GM12891 (cell line): ENCODE results near the gene CYREN.

ENCODE experiments used
- DNase-seq: peaks from one replicate; pipeline ENCODE4 v3.0.0; 2011; ENCODE audit warnings: low spot score; ENCODE audit not compliant: insufficient read length
- FAIRE-seq: peaks from 2 replicates; lab custom pipeline; 2011; peaks lifted over from hg19 to GRCh38; lab: Jason Lieb, UNC
- PAX5 ChIP-seq: IDR thresholded peaks from 2 replicates; pipeline ENCODE4 v1.6.1; 2011; ENCODE audit warnings: low read length, moderate library complexity, mild to moderate bottlenecking; ENCODE audit not compliant: insufficient read depth, severe bottlenecking
- POLR2A ChIP-seq: IDR thresholded peaks from 2 replicates; pipeline ENCODE4 v1.6.1; 2011; ENCODE audit warnings: low read depth, low read length, control low read depth
- POLR2AphosphoS5 ChIP-seq: IDR thresholded peaks from 2 replicates; pipeline ENCODE4 v1.6.1; 2011; ENCODE audit warnings: low read depth, low read length, control low read depth
- POU2F2 ChIP-seq: IDR thresholded peaks from 2 replicates; pipeline ENCODE4 v1.6.1; 2011; ENCODE audit warnings: low read depth, mild to moderate bottlenecking, control low read depth, low read length, moderate library complexity
- SPI1 ChIP-seq: IDR thresholded peaks from 2 replicates; pipeline ENCODE4 v1.6.1; 2011; ENCODE audit warnings: low read depth, low read length, control low read depth
- TAF1 ChIP-seq: IDR thresholded peaks from 2 replicates; pipeline ENCODE4 v1.6.1; 2011; ENCODE audit warnings: low read depth, low read length, control low read depth

CYREN gene

DNA sequence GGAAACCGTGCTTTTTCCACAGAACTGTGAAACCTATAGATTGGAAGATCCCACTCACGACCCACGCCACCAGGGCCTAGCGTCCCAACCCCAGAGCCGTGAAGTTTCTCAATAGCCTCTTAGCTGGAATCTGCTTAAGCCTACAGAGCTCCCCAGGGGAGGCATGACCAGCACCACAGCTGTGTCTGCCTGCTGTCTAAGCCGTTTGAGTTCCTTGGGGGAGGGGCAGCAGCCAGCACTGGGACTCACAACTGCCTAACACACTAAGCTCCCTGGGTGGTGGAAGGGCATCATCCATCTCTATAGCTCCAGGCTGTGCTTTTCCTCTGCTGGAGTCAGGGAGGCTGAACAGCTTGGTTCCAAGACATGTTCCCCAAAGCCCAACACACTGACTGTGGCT lies 48.6 kb downstream of the CYREN start:
- FAIRE-seq (no peak), DNase-seq (no peak)
- no peak for TF ChIP-seq POLR2A
- no peak for TF ChIP-seq POLR2AphosphoS5
- TF ChIP-seq TAF1 = no peak

DNA sequence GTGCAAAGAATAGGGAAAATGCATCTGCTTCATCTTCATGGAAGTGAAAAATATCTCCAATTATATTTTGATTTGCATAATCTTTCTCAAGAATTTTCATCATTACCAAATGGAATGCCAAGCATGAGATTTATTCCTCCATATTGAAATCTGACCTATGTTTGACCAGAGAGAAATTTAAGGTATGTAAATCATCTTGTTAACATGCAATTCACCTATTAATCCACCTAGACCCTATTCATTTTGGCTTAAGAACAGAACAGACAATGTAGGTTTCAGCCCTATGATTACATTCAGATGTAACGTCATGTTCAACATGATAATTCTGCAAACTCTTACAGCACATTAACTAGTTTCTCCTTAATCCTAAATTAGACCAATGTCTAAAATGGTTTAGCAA lies 53.4 kb downstream of the CYREN start:
- TF ChIP-seq POLR2AphosphoS5 (no peak), POLR2A (no peak), PAX5 (no peak), SPI1 (no peak), TAF1 (no peak), POU2F2 (no peak)
- no peak for FAIRE-seq
- DNase-seq = no peak
